ENCODE measurements around the gene KLHL29.

KLHL29 gene

DNA sequence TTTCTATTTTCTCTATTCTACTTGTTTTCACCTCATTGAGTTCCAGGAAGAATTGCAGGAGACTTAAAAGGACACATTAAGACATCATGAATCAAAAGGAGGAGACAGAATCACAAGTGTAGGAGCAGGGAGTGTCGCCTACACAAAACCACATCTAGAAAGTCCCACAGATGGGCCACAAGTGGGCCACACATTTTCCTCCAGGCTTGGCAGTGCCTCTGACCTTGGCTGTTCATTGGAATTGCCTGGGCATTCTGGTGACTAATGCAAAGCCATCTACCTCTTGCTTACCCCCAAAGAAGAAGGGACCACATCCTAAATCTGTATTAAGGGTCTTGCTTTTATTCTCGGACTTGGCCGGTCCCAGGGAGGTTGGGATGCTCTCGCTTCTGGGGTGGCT lies 103.6 kb downstream of the KLHL29 start:
- no peak overlapping the region for H3K4me3 ChIP-seq
- in situ Hi-C loops (cut with MboI; ENCODE audit: low sequenced_read_pairs): no loop called here
- H3K4me1 ChIP-seq: no peaks in the 10 kb centered on the region
- H3K27me3 ChIP-seq (ENCODE audit: low read depth): no peaks in the 10 kb centered on the region
- DNase-seq (ENCODE audit: low spot score in 2 of 2): no peak
- H3K9me3 ChIP-seq: no peaks in the 10 kb centered on the region
- H3K36me3 ChIP-seq (replicated peaks): no peaks in the 10 kb centered on the region

DNA sequence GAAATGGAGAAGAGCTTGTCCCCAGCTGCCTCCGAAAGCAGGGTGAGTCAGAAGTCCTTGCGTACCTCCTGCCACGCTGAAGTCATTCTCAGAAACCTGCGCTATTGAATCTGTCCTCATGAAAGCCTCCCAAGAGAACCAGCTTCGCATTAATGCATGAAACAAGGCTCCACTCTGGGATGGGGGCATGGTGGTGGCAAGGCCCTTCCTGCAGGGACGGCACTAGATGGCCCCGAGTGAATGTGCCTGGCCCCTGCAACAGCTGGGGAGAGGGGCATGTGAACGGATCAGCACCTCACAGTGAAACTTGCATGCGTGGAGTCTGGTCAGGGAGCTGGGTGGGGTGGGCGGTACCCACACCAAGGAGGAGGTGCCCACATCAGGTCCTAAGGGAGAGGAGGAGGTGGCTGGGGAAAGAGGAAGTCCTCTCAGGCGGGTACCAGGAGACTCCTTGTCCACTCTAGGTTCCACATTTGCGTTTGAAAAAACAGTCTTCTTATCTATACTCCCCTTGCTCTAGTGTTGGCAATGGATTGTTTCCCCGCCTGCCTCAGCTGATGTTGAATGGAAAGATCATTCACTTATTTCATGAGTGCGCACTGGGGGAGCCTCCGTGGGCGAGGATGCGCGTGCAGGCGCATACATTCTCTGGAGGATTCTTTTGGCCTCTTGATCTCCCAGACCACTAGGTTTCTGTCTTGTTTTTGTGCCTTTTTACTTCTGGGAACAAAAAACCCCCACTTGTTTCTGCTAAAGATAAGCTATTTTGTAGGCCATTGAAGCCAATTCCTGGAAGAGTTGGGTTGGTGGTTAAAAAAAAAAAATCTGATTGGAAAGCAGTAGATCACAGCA lies 104.7 kb downstream of the KLHL29 start:
- Histone ChIP-seq H3K9me3 (no peaks in the 10 kb centered on the region), H3K27me3 (ENCODE audit: low read depth) (no peaks in the 10 kb centered on the region), H3K4me3 (no peak overlapping the region), H3K4me1 (no peaks in the 10 kb centered on the region), H3K36me3 (replicated peaks) (no peaks in the 10 kb centered on the region)
- in situ Hi-C loops (cut with MboI; ENCODE audit: low sequenced_read_pairs): no loop called here
- DNase-seq (ENCODE audit: low spot score in 2 of 2): no peak

DNA sequence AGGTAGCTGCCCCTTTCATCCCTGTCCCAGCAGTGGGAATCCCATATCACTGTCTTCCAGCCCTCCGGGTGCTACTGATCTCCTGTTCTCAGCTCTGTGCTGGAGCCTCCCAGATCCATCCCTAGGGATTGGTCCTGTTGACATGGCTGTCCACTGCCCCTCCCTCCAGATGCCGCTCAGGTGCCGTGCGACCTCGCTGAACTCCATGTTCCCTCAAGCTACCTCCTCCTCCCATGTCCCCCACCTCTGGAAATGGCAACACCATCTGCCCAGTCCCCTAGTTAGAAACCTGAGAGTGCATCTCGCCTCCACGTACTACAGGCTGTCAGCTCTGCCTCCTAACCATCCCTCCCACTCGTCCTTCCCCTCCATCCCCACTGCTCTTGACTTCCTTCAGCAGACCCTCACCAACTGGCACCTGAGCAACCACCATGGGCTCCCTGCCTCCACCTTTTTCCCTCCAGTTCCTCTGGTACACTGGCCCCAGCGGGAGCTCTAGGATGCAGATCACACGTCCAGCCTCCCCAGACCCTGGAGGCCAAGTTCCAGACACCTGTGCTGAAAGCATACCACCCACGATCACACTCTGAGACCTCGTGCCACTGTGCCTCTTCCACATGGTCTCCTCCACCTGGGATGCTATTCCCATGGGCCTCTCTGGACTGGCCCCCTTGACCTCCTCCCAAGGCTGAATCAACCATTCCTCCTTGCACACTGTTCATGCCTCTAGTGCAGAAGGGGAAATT lies 106.8 kb downstream of the KLHL29 start:
- H3K4me1 ChIP-seq: no peaks in the 10 kb centered on the region
- no peak for DNase-seq (ENCODE audit: low spot score in 2 of 2)
- no peaks in the 10 kb centered on the region for H3K36me3 ChIP-seq (replicated peaks)
- H3K9me3 ChIP-seq: no peaks in the 10 kb centered on the region
- in situ Hi-C loops (cut with MboI; ENCODE audit: low sequenced_read_pairs): no loop called here
- no peaks in the 10 kb centered on the region for H3K27me3 ChIP-seq (ENCODE audit: low read depth)
- no peak overlapping the region for H3K4me3 ChIP-seq

DNA sequence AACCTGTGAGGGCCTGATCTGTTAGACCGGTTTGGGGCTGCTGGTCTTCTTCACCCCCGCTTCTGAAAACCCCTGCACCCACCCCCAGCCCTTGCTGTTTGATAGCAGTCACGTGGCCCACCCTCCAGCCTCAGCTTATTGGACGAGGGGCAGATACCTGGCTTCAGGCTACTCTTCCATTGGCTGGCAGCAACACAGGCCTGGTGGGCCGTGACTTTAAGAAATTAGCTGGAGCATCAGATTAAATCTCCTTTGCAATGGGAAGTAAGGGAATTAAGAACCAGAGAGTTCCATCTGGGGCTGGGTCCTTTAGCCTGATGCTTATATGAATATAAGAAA lies 107.3 kb downstream of the KLHL29 start:
- H3K9me3 ChIP-seq: no peaks in the 10 kb centered on the region
- H3K4me1 ChIP-seq: no peaks in the 10 kb centered on the region
- no peaks in the 10 kb centered on the region for H3K27me3 ChIP-seq (ENCODE audit: low read depth)
- in situ Hi-C loops (cut with MboI; ENCODE audit: low sequenced_read_pairs): no loop called here
- no peak overlapping the region for H3K4me3 ChIP-seq
- no peaks in the 10 kb centered on the region for H3K36me3 ChIP-seq (replicated peaks)
- no peak for DNase-seq (ENCODE audit: low spot score in 2 of 2)

DNA sequence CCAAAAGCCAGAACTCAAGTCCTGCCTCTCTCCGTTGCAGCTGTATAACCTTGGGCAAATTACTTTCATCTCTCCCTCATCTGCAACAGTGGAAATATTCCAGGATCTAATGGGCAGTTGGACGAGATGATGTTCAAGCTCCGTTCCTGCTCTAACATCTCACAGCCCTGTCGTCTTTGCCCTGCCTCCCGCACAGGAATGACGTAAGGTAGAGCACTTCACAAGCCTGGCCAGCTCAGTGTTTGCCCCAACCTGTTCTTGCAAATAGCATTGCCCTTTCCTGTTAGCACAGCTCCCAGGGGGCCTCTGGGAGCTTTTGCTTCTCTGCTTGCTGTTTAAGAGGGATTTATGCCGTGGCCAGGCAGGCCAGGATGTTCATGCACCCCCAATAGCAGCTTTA lies 107.9 kb downstream of the KLHL29 start:
- Histone ChIP-seq H3K4me3 (no peak overlapping the region), H3K36me3 (replicated peaks) (no peaks in the 10 kb centered on the region), H3K27me3 (ENCODE audit: low read depth) (no peaks in the 10 kb centered on the region), H3K9me3 (no peaks in the 10 kb centered on the region), H3K4me1 (no peaks in the 10 kb centered on the region)
- DNase-seq (ENCODE audit: low spot score in 2 of 2): no peak
- in situ Hi-C loops (cut with MboI; ENCODE audit: low sequenced_read_pairs): no loop called here

DNA sequence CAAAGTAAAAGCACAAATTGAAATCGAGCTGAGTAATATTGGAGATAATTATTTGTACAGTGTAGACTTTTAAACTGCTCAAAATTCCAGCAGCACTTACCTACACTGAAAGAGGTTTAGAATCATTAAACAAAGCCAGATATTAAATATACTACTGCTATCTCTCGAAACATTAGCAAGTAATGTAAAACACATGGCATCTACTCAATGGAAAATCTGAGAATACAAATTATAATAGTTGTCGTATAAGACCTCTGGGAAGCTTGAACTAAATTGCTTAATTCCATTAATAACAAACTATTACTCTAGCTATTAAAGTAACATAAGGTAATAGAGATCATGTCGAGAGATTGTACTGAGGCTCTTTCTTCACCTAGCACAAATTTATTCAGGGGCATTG lies 108.9 kb downstream of the KLHL29 start:
- Histone ChIP-seq H3K9me3 (no peaks in the 10 kb centered on the region), H3K4me3 (no peak overlapping the region), H3K36me3 (replicated peaks) (no peaks in the 10 kb centered on the region), H3K4me1 (no peaks in the 10 kb centered on the region), H3K27me3 (ENCODE audit: low read depth) (no peaks in the 10 kb centered on the region)
- no peak for DNase-seq (ENCODE audit: low spot score in 2 of 2)
- in situ Hi-C loops (cut with MboI; ENCODE audit: low sequenced_read_pairs): no loop called here

DNA sequence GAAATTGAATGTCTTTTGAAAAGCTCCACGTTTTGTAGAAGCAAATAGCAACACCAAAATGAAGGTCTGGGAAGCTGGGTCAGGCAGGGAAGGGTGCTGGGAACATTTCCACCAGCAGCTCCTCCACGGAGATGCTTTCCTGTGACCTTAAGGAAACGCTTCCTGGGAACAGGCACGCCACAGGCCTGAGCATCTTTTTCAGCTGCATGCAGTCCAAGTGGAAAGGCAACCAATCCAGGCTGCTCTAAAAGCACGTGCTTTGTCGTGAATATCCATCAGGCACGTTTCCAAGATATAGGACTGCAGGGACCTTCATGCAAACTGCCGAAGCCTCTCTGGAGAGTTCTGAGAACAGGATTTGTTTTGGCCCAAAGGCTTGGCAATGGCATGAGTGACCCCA lies 109.3 kb downstream of the KLHL29 start:
- no peaks in the 10 kb centered on the region for H3K4me1 ChIP-seq
- H3K36me3 ChIP-seq (replicated peaks): no peaks in the 10 kb centered on the region
- no peaks in the 10 kb centered on the region for H3K9me3 ChIP-seq
- in situ Hi-C loops (cut with MboI; ENCODE audit: low sequenced_read_pairs): no loop called here
- H3K4me3 ChIP-seq: no peak overlapping the region
- no peaks in the 10 kb centered on the region for H3K27me3 ChIP-seq (ENCODE audit: low read depth)
- DNase-seq (ENCODE audit: low spot score in 2 of 2): no peak

DNA sequence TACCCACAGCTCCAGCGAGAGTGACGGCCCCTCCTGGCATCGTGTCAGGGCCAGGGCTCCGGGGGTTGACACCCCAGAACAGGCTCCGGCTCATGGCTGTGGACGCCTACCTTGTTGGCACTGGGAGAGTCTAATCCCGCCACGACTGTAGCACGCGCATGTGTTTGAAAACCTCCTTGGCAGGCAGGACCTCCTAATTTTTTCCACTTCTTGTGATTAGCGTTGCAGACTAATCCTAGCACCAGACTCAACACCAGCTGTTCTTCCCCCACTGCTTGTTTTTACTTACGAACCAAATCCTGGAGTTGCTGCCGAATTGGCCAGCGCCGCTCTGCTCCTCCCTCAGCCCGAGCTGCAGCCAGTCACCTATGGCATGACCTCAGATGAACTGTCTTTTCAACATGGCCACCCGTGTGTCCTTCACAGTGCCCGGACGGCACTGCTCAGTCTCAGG lies 110.7 kb downstream of the KLHL29 start:
- H3K4me3 ChIP-seq: no peak overlapping the region
- in situ Hi-C loops (cut with MboI; ENCODE audit: low sequenced_read_pairs): no loop called here

DNA sequence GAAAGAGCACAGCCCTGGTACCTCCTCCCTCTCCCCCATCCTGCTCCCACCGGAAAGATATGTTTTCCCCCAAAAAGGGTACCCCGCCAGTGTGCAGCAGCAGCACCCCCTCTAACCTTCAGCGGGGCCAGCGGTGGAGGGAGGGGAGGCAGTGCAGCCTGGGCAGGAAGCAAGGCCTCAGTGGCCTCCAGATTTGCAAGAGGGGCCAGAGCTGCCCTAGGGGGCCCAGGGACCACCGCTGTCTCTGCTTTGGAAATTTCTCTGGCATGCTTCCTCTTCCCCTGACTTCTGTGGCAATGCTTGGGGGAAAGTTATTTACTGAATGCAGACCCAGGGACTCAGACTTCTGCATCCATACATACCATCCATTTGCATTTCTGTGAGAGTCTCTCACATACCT lies 111.5 kb downstream of the KLHL29 start:
- in situ Hi-C loops (cut with MboI; ENCODE audit: low sequenced_read_pairs): no loop called here
- H3K9me3 ChIP-seq: no peaks in the 10 kb centered on the region
- H3K4me3 ChIP-seq: no peak overlapping the region
- no peaks in the 10 kb centered on the region for H3K4me1 ChIP-seq
- no peaks in the 10 kb centered on the region for H3K27me3 ChIP-seq (ENCODE audit: low read depth)
- no peak for DNase-seq (ENCODE audit: low spot score in 2 of 2)
- no peaks in the 10 kb centered on the region for H3K36me3 ChIP-seq (replicated peaks)

More for the DNA sequence above, 110.7 kb downstream of the KLHL29 start:
- Histone ChIP-seq H3K36me3 (replicated peaks) (no peaks in the 10 kb centered on the region), H3K9me3 (no peaks in the 10 kb centered on the region), H3K4me1 (no peaks in the 10 kb centered on the region), H3K27me3 (ENCODE audit: low read depth) (no peaks in the 10 kb centered on the region)
- no peak for DNase-seq (ENCODE audit: low spot score in 2 of 2)

DNA sequence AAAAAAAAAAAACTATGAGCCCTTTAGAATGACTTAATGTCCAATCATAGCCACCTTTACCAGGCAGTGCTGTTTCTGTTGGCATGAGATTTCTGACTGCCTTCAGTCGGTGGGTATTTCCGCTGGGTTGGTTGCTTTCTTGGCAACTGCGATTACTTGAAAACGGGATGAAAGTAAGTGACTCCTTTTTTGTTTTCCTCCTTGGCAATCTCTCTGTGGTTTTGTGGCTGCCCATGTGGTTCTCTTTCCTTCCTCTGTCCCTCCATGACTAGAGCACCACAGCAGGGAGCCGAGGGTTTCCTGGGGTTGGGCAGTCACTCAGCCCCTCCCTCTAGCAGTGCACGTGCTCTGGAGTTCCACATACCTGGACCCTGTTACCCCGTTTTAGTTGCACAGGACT lies 112.1 kb downstream of the KLHL29 start:
- in situ Hi-C loops (cut with MboI; ENCODE audit: low sequenced_read_pairs): no loop called here
- DNase-seq (ENCODE audit: low spot score in 2 of 2): no peak
- H3K4me3 ChIP-seq: no peak overlapping the region

DNA sequence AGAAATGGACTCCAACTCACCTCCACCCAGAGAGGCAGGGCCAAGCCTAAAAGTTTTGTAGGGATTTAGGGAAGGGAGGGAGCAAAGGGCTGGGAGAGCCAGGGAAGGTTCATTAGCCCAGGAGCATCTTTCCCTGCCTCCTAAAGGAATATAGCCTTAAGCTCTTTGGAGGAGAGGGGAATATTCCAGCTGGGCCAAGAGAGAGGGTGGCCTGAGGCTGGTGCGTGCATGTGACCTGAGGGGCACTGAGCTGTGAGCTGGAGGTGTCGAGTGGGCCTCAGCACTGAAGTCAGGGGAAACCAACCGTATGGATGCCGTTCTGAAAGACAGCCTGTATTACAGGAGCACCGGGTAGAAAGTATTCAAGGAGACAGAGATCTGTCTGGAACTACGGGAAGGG lies 112.6 kb downstream of the KLHL29 start:
- DNase-seq (ENCODE audit: low spot score in 2 of 2): no peak
- Histone ChIP-seq H3K4me3 (no peak overlapping the region), H3K9me3 (no peaks in the 10 kb centered on the region), H3K27me3 (ENCODE audit: low read depth) (no peaks in the 10 kb centered on the region), H3K4me1 (no peaks in the 10 kb centered on the region), H3K36me3 (replicated peaks) (no peaks in the 10 kb centered on the region)
- in situ Hi-C loops (cut with MboI; ENCODE audit: low sequenced_read_pairs): no loop called here

More for the DNA sequence above, 112.1 kb downstream of the KLHL29 start:
- Histone ChIP-seq H3K36me3 (replicated peaks) (no peaks in the 10 kb centered on the region), H3K9me3 (no peaks in the 10 kb centered on the region), H3K27me3 (ENCODE audit: low read depth) (no peaks in the 10 kb centered on the region), H3K4me1 (no peaks in the 10 kb centered on the region)

DNA sequence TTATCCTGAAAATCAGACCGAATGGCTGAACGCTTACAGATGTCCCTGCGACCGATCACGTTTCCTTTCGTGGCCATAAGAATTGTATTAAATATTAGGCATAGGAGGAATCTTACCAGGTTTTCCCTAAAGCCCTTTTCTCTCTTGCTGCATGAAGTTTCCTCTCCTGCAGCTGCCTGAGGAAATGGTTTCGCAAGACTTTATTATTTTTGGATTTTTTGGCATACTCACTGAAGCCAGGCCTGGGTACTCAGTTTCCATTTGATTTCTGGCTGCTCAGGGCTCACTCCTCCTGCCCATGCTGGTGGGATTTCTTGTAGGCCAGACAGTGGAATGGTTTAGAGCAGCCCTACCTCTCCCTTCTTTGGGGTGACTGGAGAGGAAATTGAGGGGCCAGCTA lies 114.0 kb downstream of the KLHL29 start:
- H3K36me3 ChIP-seq (replicated peaks): no peaks in the 10 kb centered on the region
- no peak overlapping the region for H3K4me3 ChIP-seq
- in situ Hi-C loops (cut with MboI; ENCODE audit: low sequenced_read_pairs): no loop called here
- no peaks in the 10 kb centered on the region for H3K27me3 ChIP-seq (ENCODE audit: low read depth)
- DNase-seq (ENCODE audit: low spot score in 2 of 2): no peak
- no peaks in the 10 kb centered on the region for H3K4me1 ChIP-seq
- H3K9me3 ChIP-seq: no peaks in the 10 kb centered on the region

DNA sequence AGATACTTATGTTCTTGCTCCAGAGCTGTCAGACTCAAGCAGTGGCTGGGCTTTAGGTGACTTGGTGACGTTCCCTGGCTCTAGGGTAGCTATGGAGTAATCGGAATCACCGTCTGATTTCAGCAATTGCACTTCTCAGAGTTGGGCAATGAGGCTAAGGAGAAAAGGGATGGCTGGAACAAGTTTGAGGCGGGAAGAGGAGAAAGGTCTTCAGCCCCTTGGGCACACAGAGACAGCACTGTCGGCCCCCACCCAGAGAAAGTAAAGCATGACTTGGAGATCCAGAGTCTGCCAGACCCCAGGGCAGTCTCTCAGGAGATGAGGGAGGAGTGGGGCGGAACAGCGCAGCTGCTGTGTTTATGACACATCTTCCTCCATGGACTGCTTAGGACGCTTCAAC lies 114.5 kb downstream of the KLHL29 start:
- Histone ChIP-seq H3K4me3 (no peak overlapping the region), H3K27me3 (ENCODE audit: low read depth) (no peaks in the 10 kb centered on the region), H3K4me1 (no peaks in the 10 kb centered on the region), H3K9me3 (no peaks in the 10 kb centered on the region), H3K36me3 (replicated peaks) (no peaks in the 10 kb centered on the region)
- DNase-seq (ENCODE audit: low spot score in 2 of 2): no peak
- in situ Hi-C loops (cut with MboI; ENCODE audit: low sequenced_read_pairs): no loop called here

DNA sequence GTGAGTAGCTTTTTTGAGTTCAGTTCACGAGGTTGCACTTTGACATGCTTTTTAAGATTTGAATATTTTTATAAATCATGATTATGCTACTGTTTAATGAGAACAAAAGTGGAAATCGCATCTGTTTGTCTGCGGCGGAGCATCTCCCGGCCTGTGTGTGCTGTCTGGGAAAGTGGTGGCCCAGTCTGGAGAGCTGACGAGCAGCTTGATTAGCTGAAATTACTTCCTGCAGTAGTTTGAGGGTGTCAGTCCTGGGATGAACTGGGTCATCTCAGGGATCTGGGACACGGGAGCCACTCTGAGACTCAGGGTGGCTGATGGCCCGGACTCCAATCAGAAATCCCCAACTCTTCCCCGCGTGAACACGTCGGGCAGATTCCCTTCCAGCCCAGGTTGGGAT lies 115.9 kb downstream of the KLHL29 start:
- Histone ChIP-seq H3K4me3 (no peak overlapping the region), H3K36me3 (replicated peaks) (no peaks in the 10 kb centered on the region), H3K27me3 (ENCODE audit: low read depth) (no peaks in the 10 kb centered on the region), H3K4me1 (no peaks in the 10 kb centered on the region), H3K9me3 (no peaks in the 10 kb centered on the region)
- DNase-seq (ENCODE audit: low spot score in 2 of 2): no peak
- in situ Hi-C loops (cut with MboI; ENCODE audit: low sequenced_read_pairs): no loop called here
